Measurements from ENCODE around the gene SAT1.

SAT1 gene

DNA sequence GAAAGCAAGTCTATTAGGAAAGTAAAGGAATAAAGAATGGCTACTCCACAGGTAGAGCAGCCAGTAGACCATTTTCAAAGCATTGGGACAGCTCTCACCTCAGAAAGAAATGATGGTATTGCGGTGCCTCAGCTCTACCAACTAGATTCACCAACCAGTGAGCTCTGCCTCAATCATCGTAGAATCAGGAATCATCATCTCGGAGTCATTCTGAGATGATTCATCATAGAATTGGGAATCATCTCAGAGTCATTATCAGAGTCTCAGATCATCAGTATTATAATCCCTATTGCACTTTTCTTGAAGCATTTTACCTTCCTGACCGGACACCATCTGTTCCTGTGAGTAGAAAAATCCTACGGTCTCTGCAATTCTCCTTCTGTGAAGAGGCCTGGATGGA lies 17.5 kb upstream of the SAT1 start:
- TF ChIP-seq GATA2 (IDR thresholded peaks at IDR 0.05; ENCODE audit: low read depth, low read length), result no peak
- no peak for TF ChIP-seq GATA3 (IDR thresholded peaks at IDR 0.05; ENCODE audit: low read depth, low read length)

DNA sequence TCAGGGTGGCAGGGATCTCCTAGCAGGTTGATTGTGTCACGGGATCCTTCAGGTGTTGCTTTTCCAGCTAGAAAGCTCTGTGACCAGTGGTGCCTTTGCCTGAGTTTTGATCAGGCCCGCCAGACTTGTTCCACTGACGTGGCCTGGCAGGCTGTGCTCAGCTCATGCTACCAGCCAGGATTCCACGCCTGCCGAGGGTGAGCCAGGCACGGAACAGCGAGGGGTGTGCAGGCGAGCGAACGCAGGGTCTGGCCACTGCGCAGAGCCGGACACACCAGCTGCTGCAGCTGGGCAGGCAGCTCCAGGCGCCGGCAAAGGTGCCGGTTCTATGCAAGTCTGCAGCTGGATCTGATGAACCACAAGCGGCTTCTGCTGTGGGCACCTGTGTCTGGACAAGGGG lies 17.1 kb upstream of the SAT1 start:
- TF ChIP-seq GATA2 (IDR thresholded peaks at IDR 0.05; ENCODE audit: low read depth, low read length) (no peak), GATA3 (IDR thresholded peaks at IDR 0.05; ENCODE audit: low read depth, low read length) (no peak)

DNA sequence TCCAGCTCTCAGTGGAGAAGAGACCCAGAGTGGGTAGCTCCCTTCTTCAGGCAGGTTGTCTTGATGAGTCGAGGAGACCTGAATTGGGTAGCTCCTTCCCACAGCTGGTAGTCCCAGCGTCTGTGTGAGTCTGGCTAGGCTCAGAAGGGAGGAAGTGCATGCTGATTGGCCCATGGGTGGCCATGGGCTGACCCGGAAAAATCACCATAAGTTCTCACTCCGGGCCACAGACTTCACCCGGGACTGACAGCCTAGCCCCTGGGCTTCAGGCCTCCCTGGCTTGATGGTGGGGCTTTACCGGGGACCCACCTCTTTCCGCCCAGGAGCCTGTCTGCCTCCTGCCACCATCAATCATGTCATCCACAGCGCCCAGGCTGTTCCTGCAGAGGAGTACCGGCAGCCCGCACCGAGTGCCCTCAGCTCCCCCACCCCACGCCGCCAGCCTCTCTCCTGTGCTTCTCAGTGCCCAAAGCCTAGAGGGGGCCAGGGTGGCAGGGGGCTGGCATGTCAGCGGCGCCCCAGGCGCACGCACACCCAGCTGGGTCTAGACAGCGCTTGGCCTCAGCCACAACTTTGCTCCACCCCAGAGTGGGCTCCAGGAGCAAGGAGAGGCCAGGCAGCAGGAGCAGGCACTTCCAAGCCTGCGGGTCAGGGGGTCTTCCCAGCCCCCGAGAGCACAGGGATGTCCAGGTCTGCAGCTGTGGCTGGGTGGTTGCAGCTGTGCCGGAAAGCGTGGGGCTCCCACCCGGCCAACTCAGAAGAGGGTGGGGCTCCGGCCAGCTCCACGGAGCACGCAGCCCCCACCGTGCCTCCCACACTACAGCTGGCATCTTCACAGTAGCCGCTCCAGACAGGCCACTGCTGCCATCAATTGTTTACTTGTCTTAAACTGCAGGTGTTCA lies 16.1 kb upstream of the SAT1 start:
- TF ChIP-seq GATA2 (IDR thresholded peaks at IDR 0.05; ENCODE audit: low read depth, low read length) (no peak), GATA3 (IDR thresholded peaks at IDR 0.05; ENCODE audit: low read depth, low read length) (no peak)

DNA sequence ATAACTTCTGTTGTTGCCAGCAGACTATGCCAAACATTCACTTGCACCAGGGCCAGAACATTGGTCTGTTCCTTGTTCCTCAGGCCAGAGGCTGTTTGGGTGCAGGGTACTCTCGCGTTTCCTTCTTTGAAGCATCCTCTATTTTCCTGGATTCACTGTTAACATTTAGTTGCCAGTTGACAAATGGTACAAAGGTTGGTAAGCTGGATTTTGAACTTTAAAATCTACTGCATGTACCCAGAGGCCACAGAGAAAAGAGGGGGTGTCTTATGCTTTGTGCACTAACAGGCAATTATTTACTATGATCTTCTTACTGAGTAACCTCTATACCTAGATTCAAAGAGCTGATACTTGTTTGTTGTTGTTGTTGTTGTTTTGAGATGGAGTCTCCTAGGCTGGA lies 12.8 kb upstream of the SAT1 start:
- TF ChIP-seq GATA3 (IDR thresholded peaks at IDR 0.05; ENCODE audit: low read depth, low read length) (no peak), GATA2 (IDR thresholded peaks at IDR 0.05; ENCODE audit: low read depth, low read length) (no peak)

DNA sequence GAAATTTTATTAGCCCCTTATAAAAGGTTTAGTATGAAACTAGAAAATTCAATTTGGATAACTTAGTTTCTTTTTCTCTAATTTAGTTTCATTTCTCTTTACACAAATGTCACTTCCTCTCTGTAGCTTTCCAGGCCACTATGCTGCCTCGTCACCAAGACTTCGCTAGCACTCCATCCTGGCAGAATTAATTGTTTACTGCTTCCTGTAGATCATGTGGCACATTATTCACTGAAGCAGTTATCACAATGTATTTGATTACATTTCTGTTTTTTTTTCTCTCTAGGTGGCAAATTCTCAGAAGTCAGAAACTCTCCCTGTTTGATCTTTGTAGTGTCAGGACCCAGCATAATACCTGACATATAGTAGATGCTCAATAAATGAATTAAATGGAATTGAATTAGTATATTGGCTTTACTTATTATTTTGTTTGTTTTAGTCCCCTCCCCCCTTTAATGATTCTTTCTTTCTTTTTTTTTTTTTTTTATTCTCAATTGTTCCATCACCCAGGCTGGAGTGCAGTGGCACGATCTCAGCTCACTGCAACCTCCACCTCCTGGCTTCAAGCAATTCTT lies 9.3 kb upstream of the SAT1 start:
- TF ChIP-seq GATA3 (IDR thresholded peaks at IDR 0.05; ENCODE audit: low read depth, low read length), result no peak
- TF ChIP-seq GATA2 (IDR thresholded peaks at IDR 0.05; ENCODE audit: low read depth, low read length), result no peak

DNA sequence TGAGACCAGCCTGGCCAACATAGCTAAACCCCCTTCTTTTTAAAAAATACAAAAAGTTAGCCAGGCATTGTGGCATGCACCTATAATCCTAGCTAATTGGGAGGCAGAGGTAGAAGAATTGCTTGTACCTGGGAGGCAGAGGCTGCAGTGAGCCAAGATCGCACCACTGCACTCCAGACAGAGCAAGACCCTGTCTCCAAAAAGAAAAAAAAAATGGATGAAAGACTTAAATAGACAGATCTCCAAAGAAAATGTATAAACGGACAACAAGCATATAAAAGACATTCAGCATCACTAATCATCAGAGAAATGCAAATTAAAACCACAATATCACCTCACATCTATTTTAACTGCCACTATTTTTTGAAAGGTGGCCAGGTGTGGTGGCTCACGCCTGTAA lies 6.6 kb upstream of the SAT1 start:
- TF ChIP-seq GATA2 (IDR thresholded peaks at IDR 0.05; ENCODE audit: low read depth, low read length) (no peak), GATA3 (IDR thresholded peaks at IDR 0.05; ENCODE audit: low read depth, low read length) (no peak)

DNA sequence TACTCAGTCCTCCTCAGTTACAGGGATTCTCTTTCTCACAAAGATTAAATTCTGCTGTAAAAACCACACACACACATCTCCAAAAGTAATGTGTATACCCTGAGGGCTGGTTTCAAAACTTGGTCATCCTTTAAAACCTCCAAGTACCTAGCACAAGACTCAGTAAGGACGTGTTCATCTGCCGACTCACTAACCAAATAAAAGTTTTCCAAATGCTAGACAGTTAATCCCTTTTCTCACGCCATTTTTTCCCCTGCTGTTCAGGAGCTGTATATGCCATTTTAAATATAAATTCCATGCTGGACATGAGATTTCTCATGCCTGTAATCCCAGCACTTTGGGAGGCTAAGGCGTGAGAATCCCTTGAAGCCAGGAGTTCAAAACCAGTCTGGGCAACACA lies 3.9 kb upstream of the SAT1 start:
- TF ChIP-seq GATA3 (IDR thresholded peaks at IDR 0.05; ENCODE audit: low read depth, low read length), result no peak
- TF ChIP-seq GATA2 (IDR thresholded peaks at IDR 0.05; ENCODE audit: low read depth, low read length), result no peak

DNA sequence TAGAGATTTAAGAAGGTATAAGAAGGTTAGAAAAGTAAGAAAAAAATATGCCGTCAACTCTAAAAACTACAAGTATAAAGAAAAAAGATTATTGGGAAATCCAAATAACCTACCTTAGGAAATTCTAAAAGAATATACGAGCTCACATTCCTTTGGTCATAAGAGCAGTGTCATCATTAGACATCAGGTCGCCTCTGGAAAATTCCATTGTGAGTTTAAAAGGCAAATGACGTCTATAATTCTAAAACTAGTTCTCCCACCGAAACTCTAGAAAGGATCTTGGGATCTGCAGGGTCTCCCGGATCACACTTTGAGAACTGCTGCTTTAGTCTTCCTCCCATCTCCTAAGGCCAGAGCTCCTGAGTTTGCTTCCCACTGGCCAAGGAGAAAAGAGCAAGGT lies 518 bp upstream of the SAT1 start:
- TF ChIP-seq GATA2 (IDR thresholded peaks at IDR 0.05; ENCODE audit: low read depth, low read length) (no peak), GATA3 (IDR thresholded peaks at IDR 0.05; ENCODE audit: low read depth, low read length) (no peak)

DNA sequence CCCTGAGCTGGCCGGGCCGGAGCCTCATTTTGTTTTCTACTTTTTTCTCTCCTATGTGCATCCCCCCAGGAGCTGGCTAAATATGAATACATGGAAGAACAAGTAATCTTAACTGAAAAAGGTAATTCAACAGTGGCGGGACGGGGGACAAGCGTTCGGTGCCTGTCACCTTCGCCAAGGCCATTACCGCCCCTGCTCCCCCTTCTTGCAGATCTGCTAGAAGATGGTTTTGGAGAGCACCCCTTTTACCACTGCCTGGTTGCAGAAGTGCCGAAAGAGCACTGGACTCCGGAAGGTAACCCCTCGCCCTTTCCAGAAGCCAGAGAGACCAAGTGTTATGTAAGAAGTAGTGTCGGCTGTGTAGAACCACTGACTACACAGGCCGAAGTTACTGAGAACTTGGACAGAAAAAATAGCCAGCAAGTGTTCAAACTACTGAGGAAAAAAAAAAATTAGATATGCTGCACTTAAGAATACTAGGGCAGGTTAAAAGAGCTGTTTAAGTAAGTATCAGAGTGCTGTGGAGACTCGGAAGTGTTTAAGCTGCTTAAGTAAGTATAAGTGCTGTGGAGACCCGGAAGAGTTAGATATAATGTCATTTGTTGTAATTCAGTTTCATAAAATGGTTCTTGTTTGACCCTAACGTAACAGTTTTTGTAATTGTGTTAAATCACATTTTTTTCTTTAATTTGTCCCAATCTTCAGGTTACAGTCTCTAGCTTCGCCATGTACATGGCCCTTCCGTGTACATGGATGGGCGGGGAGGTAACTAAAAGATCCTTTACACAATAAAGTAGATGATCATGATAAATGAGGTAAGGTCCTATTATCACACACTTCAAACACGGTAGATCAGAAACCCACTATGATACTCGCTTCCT lies 856 bp downstream of the SAT1 start:
- TF ChIP-seq GATA3 (IDR thresholded peaks at IDR 0.05; ENCODE audit: low read depth, low read length) (no peak), GATA2 (IDR thresholded peaks at IDR 0.05; ENCODE audit: low read depth, low read length) (no peak)

DNA sequence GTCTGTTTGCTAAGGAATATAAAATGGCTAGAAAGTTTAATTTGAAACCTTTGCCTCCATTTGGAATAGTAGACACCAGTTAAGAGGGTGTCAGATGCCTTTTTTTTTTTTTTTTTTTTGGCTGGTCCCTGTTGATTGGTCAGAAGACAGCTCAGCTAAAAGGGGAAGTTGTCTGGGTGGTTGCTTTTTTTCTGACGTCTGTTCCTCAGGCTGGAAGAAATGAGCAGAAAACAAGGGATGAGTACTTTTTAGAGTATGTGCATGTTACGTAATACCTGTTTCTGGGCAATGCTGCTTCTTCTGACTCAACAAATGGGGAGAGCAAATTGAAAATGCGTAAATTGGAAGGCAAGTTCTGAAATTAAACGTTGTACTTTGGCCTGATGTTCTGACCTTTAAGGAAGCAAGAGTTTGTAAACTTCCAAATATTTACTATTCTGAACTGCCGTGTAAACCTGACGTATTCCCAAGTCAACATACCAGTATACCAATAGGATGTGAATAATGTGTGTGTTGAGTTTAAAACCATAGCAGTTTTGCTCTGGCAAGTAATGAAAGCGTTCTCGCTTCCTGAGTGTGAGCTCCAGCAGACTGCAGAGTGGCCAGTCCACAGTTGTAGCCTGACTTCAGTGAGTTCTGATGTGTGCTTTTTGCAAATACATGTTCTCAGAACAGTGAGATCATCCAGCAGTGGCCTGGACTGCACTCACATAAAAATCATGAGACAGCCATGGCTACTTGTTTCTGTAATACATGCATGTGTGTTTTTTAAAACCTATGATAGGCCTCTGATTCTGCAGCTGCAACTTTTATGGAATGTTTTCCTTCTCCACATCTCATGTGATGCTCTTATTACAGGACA lies 1.7 kb downstream of the SAT1 start:
- TF ChIP-seq GATA3 (IDR thresholded peaks at IDR 0.05; ENCODE audit: low read depth, low read length), result no peak
- no peak for TF ChIP-seq GATA2 (IDR thresholded peaks at IDR 0.05; ENCODE audit: low read depth, low read length)

DNA sequence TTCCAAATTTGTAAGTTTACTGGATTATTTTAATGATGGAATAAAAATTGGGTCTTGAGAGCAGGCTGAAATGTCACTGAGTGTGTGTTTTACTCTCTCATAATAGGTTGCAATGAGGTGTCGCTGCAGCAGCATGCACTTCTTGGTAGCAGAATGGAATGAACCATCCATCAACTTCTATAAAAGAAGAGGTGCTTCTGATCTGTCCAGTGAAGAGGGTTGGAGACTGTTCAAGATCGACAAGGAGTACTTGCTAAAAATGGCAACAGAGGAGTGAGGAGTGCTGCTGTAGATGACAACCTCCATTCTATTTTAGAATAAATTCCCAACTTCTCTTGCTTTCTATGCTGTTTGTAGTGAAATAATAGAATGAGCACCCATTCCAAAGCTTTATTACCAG lies 2.6 kb downstream of the SAT1 start:
- TF ChIP-seq GATA3 (IDR thresholded peaks at IDR 0.05; ENCODE audit: low read depth, low read length), result no peak
- TF ChIP-seq GATA2 (IDR thresholded peaks at IDR 0.05; ENCODE audit: low read depth, low read length), result no peak

DNA sequence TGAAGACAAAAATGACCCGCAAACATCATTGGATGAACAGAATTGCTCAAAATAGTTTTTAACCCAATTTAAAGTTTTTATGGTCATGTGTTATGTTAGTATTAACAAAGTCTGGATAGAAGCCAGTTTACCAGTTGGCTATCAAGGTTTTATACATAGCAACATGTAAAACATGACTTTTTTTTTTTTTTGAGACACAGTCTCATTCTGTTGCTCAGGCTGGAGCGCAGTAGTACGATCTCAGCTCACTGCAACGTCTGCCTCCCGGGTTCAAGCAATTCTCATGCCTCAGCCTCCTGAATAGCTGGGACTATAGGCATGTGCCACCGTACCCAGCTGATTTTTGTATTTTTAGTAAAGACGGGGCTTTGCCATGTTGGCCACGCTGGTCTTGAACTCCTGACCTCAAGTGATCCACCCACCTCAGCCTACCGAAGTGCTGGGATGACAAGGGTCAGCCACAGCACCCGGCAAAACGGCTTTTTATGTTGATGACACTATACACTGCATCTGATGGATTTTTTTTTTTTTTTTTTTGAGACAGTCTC lies 3.4 kb downstream of the SAT1 start:
- no peak for TF ChIP-seq GATA2 (IDR thresholded peaks at IDR 0.05; ENCODE audit: low read depth, low read length)
- no peak for TF ChIP-seq GATA3 (IDR thresholded peaks at IDR 0.05; ENCODE audit: low read depth, low read length)

DNA sequence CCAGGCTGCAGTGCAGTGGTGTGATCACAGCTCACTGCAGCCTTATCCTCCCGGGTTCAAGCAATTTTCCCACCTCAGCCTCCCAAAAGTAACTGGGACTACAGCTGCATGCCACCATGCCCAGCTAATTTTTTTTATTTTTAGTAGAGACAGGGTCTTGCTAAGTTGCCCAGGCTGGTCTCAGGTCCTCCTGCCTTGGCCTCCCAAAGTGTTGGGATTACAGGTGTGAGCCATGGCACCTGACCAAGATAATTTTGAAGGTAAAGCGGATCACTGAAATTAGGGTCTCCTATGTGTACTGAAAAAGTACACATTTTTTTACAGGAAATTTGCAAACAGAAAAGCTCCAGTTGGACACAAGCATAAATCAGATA lies 4.8 kb downstream of the SAT1 start:
- TF ChIP-seq GATA3 (IDR thresholded peaks at IDR 0.05; ENCODE audit: low read depth, low read length) (no peak), GATA2 (IDR thresholded peaks at IDR 0.05; ENCODE audit: low read depth, low read length) (no peak)
